NCI-H526 (cell line): ENCODE results near the gene THPO.
A peak's percentile ranks its signal among the peaks of the same experiment; 100 is the strongest.
"Not testable (repeated sequence)": the region's sequence is repeated elsewhere in the genome, so short reads cannot be mapped to it uniquely, and the experiment has no call there.

Source experiments
- DNase-seq, 2 experiments: peaks; one replicate each; lab custom pipeline; 2025; lab: John Stamatoyannopoulos, UW

THPO gene

GRCh38 chr3:184349563-184350470, 28.2 kb downstream of the THPO start:
- no peak for DNase-seq

GRCh38 chr3:184348057-184348382, 30.0 kb downstream of the THPO start:
- DNase-seq, result no peak

- DNase-seq, result no peak
These were observed 30.5 kb downstream of the THPO start for GRCh38 chr3:184347321-184348056.

GRCh38 chr3:184346480-184347190, 31.4 kb downstream of the THPO start:
- no peak for DNase-seq

GRCh38 chr3:184345317-184346144, 32.5 kb downstream of the THPO start:
- DNase-seq, result peak; percentile 52 to 72

- DNase-seq, result peak; percentile 18 to 65
These were observed 33.3 kb downstream of the THPO start for GRCh38 chr3:184344579-184345316.

GRCh38 chr3:184343200-184343876, 34.7 kb downstream of the THPO start:
- no peak for DNase-seq

- no peak for DNase-seq
These were observed 36.1 kb downstream of the THPO start for GRCh38 chr3:184341925-184342324.

GRCh38 chr3:184339451-184340135, 38.4 kb downstream of the THPO start:
- not testable (repeated sequence) for DNase-seq

GRCh38 chr3:184339001-184339400, 39.0 kb downstream of the THPO start:
- peak; percentile 51 to 71 for DNase-seq

GRCh38 chr3:184338511-184338945, 39.5 kb downstream of the THPO start:
- DNase-seq, result peak; percentile 77 to 89

- no peak for DNase-seq
These were observed 40.0 kb downstream of the THPO start for GRCh38 chr3:184337981-184338380.

- no peak for DNase-seq
These were observed 40.6 kb downstream of the THPO start, which contains the start of gene FAM131A for GRCh38 chr3:184337399-184337714. Gene FAM131A, plus strand, starts transcription at chr3:184337600. Its CDS starts 31 bp downstream, at chr3:184337631.

GRCh38 chr3:184336547-184337398, 41.2 kb downstream of the THPO start:
- DNase-seq, result peak in 1 of 2 experiments; percentile 51

GRCh38 chr3:184335661-184336546, 42.1 kb downstream of the THPO start:
- DNase-seq, result peak; percentile 35 to 89

- DNase-seq, result no peak
These were observed 42.7 kb downstream of the THPO start for GRCh38 chr3:184335291-184335660.

GRCh38 chr3:184334470-184335158, 43.4 kb downstream of the THPO start:
- no peak for DNase-seq
